A673 (cell line): ENCODE measurements around the gene POSTN. TPM values are rescaled to one million over a fixed set of nuclear protein-coding genes. Genes with fewer than 3 reads are reported as not detected.

Source experiments
- BruUV-seq: library from RNA; stranded (reverse); fragments of 400-500 nt; replicated peaks from 2 replicates; lab custom pipeline; 2021; lab: Mats Ljungman, UMichigan
- CTCF ChIA-PET: fragments of 300-600 bp; sonication (Branson Sonifier 250); formaldehyde crosslinking; loops from one replicate; lab custom pipeline; 2022; ENCODE audit warnings: antibody characterized with exemption; lab: Charles Lee
- POLR2A ChIA-PET: fragments of 300-600 bp; sonication (Branson Sonifier 250); formaldehyde crosslinking; loops from one replicate; lab custom pipeline; 2022; ENCODE audit warnings: antibody characterized with exemption; ENCODE audit not compliant: low non-redundant PET; lab: Charles Lee
- DNase-seq: peaks from one replicate; pipeline ENCODE4 v3.0.0-alpha.2; 2015; ENCODE audit warnings: low spot score
- H3K27ac ChIP-seq: fragments of 200-600 bp; sonication (generic); 2 replicates; pipeline ENCODE4 v1.5.1; 2016; ENCODE audit warnings: mixed run types, low read depth, mild to moderate bottlenecking, mixed read lengths, antibody characterized with exemption, low read length; ENCODE audit not compliant: poor library complexity, severe bottlenecking
- H3K27me3 ChIP-seq: fragments of 200-600 bp; sonication (generic); replicated peaks from 2 replicates; pipeline ENCODE4 v1.6.1; 2017; ENCODE audit warnings: mixed run types, low read depth, mild to moderate bottlenecking, mixed read lengths, antibody characterized with exemption, low read length; ENCODE audit not compliant: insufficient read depth, poor library complexity
- H3K36me3 ChIP-seq: fragments of 200-600 bp; sonication (generic); 2 replicates; pipeline ENCODE4 v1.6.1; 2016; ENCODE audit warnings: mixed run types, mild to moderate bottlenecking, mixed read lengths, antibody characterized with exemption, low read length; ENCODE audit not compliant: insufficient read depth, poor library complexity, severe bottlenecking
- H3K4me1 ChIP-seq: fragments of 200-600 bp; sonication (generic); 2 replicates; pipeline ENCODE4 v1.6.1; 2017; ENCODE audit warnings: mixed run types, mild to moderate bottlenecking, mixed read lengths, antibody characterized with exemption, low read length; ENCODE audit not compliant: insufficient read depth, poor library complexity, severe bottlenecking
- H3K4me3 ChIP-seq: fragments of 200-600 bp; sonication (generic); 2 replicates; pipeline ENCODE4 v1.5.1; 2016; ENCODE audit warnings: low read depth, mixed run types, mild to moderate bottlenecking, mixed read lengths, low read length; ENCODE audit not compliant: poor library complexity, severe bottlenecking
- H3K9me3 ChIP-seq: fragments of 200-600 bp; sonication (generic); 2 replicates; pipeline ENCODE4 v1.6.1; 2016; ENCODE audit warnings: mixed run types, low read depth, mild to moderate bottlenecking, mixed read lengths, antibody characterized with exemption, low read length; ENCODE audit not compliant: poor library complexity, severe bottlenecking
- EZH2 ChIP-seq: fragments of 200-600 bp; sonication (generic); IDR thresholded peaks from 2 replicates; pipeline ENCODE4 v1.6.1; 2017; ENCODE audit warnings: borderline replicate concordance, low read depth, mild to moderate bottlenecking, mixed read lengths, antibody characterized with exemption, low read length; ENCODE audit not compliant: poor library complexity, severe bottlenecking
- intact Hi-C: fragments of 100-400 bp; cut with micrococcal nuclease; formaldehyde crosslinking; loops from one replicate; pipeline ENCODE4 v1.10.0; 2022; ENCODE audit not compliant: unreplicated experiment
- total RNA-seq: library from RNA; stranded (reverse); gene quantifications from 2 replicates; pipeline ENCODE4 v1.2.3, GENCODE V29; 2021
- TF ChIP-seq, protein P1 (sequence below): fragments of 300-800, 200-600 bp; sonication (generic); conservative IDR thresholded peaks from 2 replicates; pipeline ENCODE4 v1.5.1; 2017; ENCODE audit warnings: low read depth, mild to moderate bottlenecking, antibody characterized with exemption, low read length, moderate library complexity, mixed read lengths

POSTN gene
- total RNA-seq, 1 experiment from 2014 or later, result 1.8 TPM

DNA sequence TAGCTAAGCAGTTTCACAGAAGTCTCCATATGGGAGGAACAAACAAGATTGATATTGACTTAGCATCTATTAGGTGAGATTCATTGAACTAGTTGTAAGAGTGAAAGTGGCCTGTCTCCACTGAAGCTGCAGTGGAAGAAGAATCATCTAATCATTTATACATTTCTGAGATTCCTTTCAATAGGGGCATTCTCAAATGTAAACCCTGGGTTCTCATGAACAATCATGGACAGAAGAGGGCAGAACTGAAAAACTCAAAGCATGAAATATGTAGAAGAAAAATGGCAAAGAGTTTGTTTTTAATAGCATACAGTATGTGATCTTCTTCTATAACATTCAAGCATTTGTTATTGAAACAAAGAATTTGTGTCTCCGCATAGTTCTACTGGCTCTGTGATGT, 17.6 kb upstream of the POSTN start:
- CTCF ChIA-PET, result no interaction called here
- POLR2A ChIA-PET, result no interaction called here
- intact Hi-C loops, result no loop called here
- Histone ChIP-seq H3K27ac (no peak overlapping the region), H3K9me3 (no peaks in the 10 kb centered on the region), H3K4me1 (peaks cover 20% of the 10 kb centered on the region), H3K4me3 (no peak overlapping the region), H3K36me3 (no peaks in the 10 kb centered on the region), H3K27me3 (no peaks in the 10 kb centered on the region)
- no peak for TF ChIP-seq EZH2
- TF ChIP-seq, protein P1, sequence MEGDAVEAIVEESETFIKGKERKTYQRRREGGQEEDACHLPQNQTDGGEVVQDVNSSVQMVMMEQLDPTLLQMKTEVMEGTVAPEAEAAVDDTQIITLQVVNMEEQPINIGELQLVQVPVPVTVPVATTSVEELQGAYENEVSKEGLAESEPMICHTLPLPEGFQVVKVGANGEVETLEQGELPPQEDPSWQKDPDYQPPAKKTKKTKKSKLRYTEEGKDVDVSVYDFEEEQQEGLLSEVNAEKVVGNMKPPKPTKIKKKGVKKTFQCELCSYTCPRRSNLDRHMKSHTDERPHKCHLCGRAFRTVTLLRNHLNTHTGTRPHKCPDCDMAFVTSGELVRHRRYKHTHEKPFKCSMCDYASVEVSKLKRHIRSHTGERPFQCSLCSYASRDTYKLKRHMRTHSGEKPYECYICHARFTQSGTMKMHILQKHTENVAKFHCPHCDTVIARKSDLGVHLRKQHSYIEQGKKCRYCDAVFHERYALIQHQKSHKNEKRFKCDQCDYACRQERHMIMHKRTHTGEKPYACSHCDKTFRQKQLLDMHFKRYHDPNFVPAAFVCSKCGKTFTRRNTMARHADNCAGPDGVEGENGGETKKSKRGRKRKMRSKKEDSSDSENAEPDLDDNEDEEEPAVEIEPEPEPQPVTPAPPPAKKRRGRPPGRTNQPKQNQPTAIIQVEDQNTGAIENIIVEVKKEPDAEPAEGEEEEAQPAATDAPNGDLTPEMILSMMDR, result no peak
- no peak for DNase-seq
- BruUV-seq, result no TSS peak

DNA sequence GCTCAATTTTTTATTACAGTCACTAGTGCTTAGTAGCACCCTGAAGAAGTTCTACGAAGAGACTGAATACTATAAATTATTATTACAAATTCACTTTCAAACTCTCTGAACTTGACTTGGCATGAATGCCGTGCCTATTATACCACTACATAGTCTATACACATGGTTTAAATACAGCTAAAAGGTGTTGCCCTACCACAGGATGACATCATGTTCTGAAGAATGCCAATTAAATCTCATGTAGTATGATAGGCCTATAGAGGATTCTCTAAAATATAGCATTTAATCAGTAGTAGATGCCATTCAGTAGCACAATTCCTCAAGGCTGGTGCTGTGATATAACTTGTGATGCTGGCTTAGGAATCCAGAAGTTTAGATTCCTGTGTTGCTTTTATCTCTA, 16.7 kb upstream of the POSTN start:
- BruUV-seq, result no TSS peak
- no peak overlapping the region for H3K27ac ChIP-seq
- ChIA-PET CTCF (no interaction called here), POLR2A (no interaction called here)
- H3K27me3 ChIP-seq, result no peaks in the 10 kb centered on the region
- H3K36me3 ChIP-seq, result no peaks in the 10 kb centered on the region
- no peak overlapping the region for H3K4me3 ChIP-seq
- DNase-seq, result no peak
- TF ChIP-seq, protein P1, result no peak
- no peak for TF ChIP-seq EZH2
- intact Hi-C loops, result no loop called here
- no peaks in the 10 kb centered on the region for H3K9me3 ChIP-seq
- H3K4me1 ChIP-seq, result peaks cover 20% of the 10 kb centered on the region

DNA sequence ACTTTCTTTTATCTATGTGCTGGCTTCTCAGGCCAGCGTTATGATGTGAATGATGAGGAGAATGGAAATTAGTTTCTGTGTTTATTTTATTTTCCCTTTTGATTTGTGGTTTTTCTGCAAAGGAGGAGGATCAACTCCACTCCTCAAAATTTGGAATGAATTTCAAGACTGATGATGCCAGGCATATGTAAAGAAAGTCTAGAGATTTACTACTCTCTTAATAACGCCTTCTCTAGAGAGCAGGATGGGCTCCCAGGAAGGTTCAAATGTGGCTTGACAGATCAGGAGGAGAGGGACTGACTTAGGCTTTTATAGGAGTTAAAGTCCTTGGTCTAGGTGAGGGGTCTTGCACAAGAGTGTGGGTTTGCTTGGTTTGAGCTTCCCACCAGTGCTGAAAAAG, 15.1 kb upstream of the POSTN start:
- Histone ChIP-seq H3K36me3 (no peaks in the 10 kb centered on the region), H3K4me1 (peaks cover 20% of the 10 kb centered on the region), H3K4me3 (no peak overlapping the region), H3K9me3 (no peaks in the 10 kb centered on the region), H3K27ac (no peak overlapping the region), H3K27me3 (no peaks in the 10 kb centered on the region)
- POLR2A ChIA-PET, result no interaction called here
- TF ChIP-seq, protein P1, result no peak
- no peak for TF ChIP-seq EZH2
- CTCF ChIA-PET, result no interaction called here
- intact Hi-C loops, result no loop called here
- no TSS peak for BruUV-seq
- DNase-seq, result no peak
